Osteocyte (in vitro differentiated cells): Measurements from ENCODE around the gene COX5A. TPM values are rescaled to one million over a fixed set of nuclear protein-coding genes. Genes with fewer than 3 reads are reported as not detected.
"Not testable (repeated sequence)": the region's sequence is repeated elsewhere in the genome, so short reads cannot be mapped to it uniquely, and the experiment has no call there.

Experiments
- DNase-seq: peaks from one replicate; pipeline ENCODE4 v3.0.0; 2021; ENCODE audit warnings: mixed read lengths; ENCODE audit not compliant: unreplicated experiment; ENCODE audit errors: extremely low spot score
- H3K27ac Mint-ChIP-seq: one replicate; pipeline ENCODE4 v1.8.0; 2021; ENCODE audit warnings: mild to moderate bottlenecking, mixed read lengths; ENCODE audit not compliant: unreplicated experiment
- H3K27me3 Mint-ChIP-seq: one replicate; pipeline ENCODE4 v1.8.0; 2021; ENCODE audit warnings: mixed read lengths; ENCODE audit not compliant: unreplicated experiment
- H3K36me3 Mint-ChIP-seq: one replicate; pipeline ENCODE4 v1.8.0; 2021; ENCODE audit warnings: mixed read lengths; ENCODE audit not compliant: unreplicated experiment
- H3K4me1 Mint-ChIP-seq: one replicate; pipeline ENCODE4 v1.8.0; 2021; ENCODE audit warnings: mixed read lengths; ENCODE audit not compliant: unreplicated experiment
- H3K4me3 Mint-ChIP-seq: one replicate; pipeline ENCODE4 v1.8.0; 2021; ENCODE audit warnings: mild to moderate bottlenecking, moderate library complexity, mixed read lengths; ENCODE audit not compliant: unreplicated experiment
- H3K9me3 Mint-ChIP-seq: one replicate; pipeline ENCODE4 v1.8.0; 2021; ENCODE audit warnings: mixed read lengths; ENCODE audit not compliant: unreplicated experiment
- total RNA-seq: library from RNA; stranded (reverse); gene quantifications from 2 replicates; pipeline ENCODE4 v1.2.1, GENCODE V29; 2021
- TF ChIP-seq, protein P1 (sequence below): fragments of 200-600 bp; sonication (generic); IDR thresholded peaks from 2 replicates; pipeline ENCODE4 v1.5.0; 2021; ENCODE audit warnings: antibody characterized with exemption, mild to moderate bottlenecking, moderate library complexity

Gene COX5A
- total RNA-seq, 1 donor from 2014 or later = 154 TPM

- no peak overlapping the region for H3K4me3 Mint-ChIP-seq
- H3K4me1 Mint-ChIP-seq = peaks cover 31% of the 10 kb centered on the region
- no peaks in the 10 kb centered on the region for H3K9me3 Mint-ChIP-seq
- H3K27me3 Mint-ChIP-seq = no peaks in the 10 kb centered on the region
- TF ChIP-seq, protein P1, sequence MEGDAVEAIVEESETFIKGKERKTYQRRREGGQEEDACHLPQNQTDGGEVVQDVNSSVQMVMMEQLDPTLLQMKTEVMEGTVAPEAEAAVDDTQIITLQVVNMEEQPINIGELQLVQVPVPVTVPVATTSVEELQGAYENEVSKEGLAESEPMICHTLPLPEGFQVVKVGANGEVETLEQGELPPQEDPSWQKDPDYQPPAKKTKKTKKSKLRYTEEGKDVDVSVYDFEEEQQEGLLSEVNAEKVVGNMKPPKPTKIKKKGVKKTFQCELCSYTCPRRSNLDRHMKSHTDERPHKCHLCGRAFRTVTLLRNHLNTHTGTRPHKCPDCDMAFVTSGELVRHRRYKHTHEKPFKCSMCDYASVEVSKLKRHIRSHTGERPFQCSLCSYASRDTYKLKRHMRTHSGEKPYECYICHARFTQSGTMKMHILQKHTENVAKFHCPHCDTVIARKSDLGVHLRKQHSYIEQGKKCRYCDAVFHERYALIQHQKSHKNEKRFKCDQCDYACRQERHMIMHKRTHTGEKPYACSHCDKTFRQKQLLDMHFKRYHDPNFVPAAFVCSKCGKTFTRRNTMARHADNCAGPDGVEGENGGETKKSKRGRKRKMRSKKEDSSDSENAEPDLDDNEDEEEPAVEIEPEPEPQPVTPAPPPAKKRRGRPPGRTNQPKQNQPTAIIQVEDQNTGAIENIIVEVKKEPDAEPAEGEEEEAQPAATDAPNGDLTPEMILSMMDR = no peak
- no peak for DNase-seq
- H3K27ac Mint-ChIP-seq = peak overlapping the region; percentile 10
- H3K36me3 Mint-ChIP-seq = peaks cover 21% of the 10 kb centered on the region
These were observed 35.4 kb downstream of the COX5A start for GRCh38 chr15:74902295-74903075.

DNA sequence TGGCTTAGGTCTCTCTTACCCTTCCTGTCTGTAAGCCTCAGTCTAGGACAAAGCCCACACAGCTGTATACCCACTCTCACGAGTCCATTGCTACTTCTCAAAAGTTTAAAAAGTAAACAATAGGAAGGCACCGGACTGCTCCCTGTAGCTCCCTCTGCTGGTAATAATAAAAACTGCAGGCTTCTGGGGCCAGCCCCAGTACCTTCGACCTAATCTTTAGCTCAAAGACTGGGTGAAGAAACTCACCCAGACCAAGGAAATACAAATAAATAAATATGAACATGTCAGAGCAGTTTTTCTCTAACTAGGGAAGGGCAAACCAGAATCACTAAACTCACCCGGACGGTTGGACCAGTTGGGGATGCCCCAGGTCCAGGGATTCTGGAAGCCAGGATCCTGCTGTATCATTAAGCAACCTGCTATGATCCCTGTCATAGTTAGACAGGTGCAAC lies 36.2 kb downstream of the COX5A start:
- no peak overlapping the region for H3K4me3 Mint-ChIP-seq
- peaks cover 24% of the 10 kb centered on the region for H3K4me1 Mint-ChIP-seq
- H3K27ac Mint-ChIP-seq = no peak overlapping the region

GRCh38 chr15:74897300-74897701 lies 40.6 kb downstream of the COX5A start:
- H3K27ac Mint-ChIP-seq = no peak overlapping the region
- H3K4me3 Mint-ChIP-seq = no peak overlapping the region
- H3K36me3 Mint-ChIP-seq = peaks cover 29% of the 10 kb centered on the region
- H3K4me1 Mint-ChIP-seq = peaks cover 8% of the 10 kb centered on the region
- TF ChIP-seq, protein P1 = no peak
- DNase-seq = no peak
- H3K27me3 Mint-ChIP-seq = no peaks in the 10 kb centered on the region
- no peaks in the 10 kb centered on the region for H3K9me3 Mint-ChIP-seq

More for the DNA sequence above, 36.2 kb downstream of the COX5A start:
- Mint-ChIP-seq H3K36me3 (peaks cover 21% of the 10 kb centered on the region), H3K27me3 (no peaks in the 10 kb centered on the region), H3K9me3 (no peaks in the 10 kb centered on the region)
- DNase-seq = no peak
- TF ChIP-seq, protein P1 = peak; percentile 90

DNA sequence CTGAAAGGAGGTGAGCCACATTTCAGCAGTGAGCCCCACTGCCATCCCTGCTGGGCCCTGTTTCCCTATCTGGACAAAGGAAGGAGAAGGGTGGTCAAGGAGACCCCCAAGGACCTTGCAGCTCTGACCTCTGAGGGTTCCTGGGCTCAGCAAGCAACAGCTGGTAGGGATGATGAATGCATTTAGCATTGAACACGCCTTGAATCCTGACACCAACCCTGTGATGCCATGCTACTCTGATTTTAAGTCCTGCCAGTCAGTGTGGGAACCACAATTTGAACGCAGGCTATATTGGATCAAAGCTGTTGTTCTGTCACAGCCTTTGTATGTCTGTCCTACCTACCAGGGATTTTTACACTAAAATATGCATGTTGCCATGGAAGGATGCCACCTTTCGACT lies 41.6 kb downstream of the COX5A start:
- Mint-ChIP-seq H3K27me3 (no peaks in the 10 kb centered on the region), H3K4me1 (peaks cover 6% of the 10 kb centered on the region), H3K9me3 (no peaks in the 10 kb centered on the region), H3K4me3 (no peak overlapping the region), H3K27ac (no peak overlapping the region), H3K36me3 (peaks cover 24% of the 10 kb centered on the region)
- no peak for DNase-seq
- TF ChIP-seq, protein P1 = no peak

- peaks cover 24% of the 10 kb centered on the region for H3K36me3 Mint-ChIP-seq
- no peak overlapping the region for H3K27ac Mint-ChIP-seq
- no peak for DNase-seq
- no peak overlapping the region for H3K4me3 Mint-ChIP-seq
- TF ChIP-seq, protein P1 = no peak
- peaks cover 7% of the 10 kb centered on the region for H3K4me1 Mint-ChIP-seq
- H3K9me3 Mint-ChIP-seq = no peaks in the 10 kb centered on the region
- no peaks in the 10 kb centered on the region for H3K27me3 Mint-ChIP-seq
These were observed 42.0 kb downstream of the COX5A start for GRCh38 chr15:74895830-74896229.

- H3K27me3 Mint-ChIP-seq, DNase-seq, H3K4me3 Mint-ChIP-seq, H3K9me3 Mint-ChIP-seq, H3K27ac Mint-ChIP-seq: not testable (repeated sequence)
- Mint-ChIP-seq H3K4me1 (peaks cover 20% of the 10 kb centered on the region), H3K36me3 (peaks cover 16% of the 10 kb centered on the region)
These were observed 43.5 kb downstream of the COX5A start for GRCh38 chr15:74894383-74894782.
